A549 (cell line): ENCODE results near the gene APOM. TPM values are rescaled to one million over a fixed set of nuclear protein-coding genes. Genes with fewer than 3 reads are reported as not detected.

Experiments
- ATAC-seq, 2 experiments: fragments of 200-7000 bp in 1 of 2; fragments of >200 bp in 1 of 2; cut with Nextera tagmentation in 1 of 2; cut with Tn5 transposase in 1 of 2; 3 replicates each; pipeline versions ENCODE4 v1.8.0 to v1.9.1; 2018 to 2020; ENCODE audit warnings: mild to moderate bottlenecking in 1 of 2, moderate library complexity in 1 of 2
- CTCF ChIA-PET: fragments of 300-600 bp; sonication (Branson Sonifier 250); formaldehyde crosslinking; extraction: SDS; loops from one replicate; lab custom pipeline; 2021; ENCODE audit warnings: antibody characterized with exemption, inconsistent platforms; lab: Yijun Ruan, JAX
- POLR2A ChIA-PET: fragments of 350-600 bp; formaldehyde crosslinking; extraction: SDS; loops from one replicate; lab custom pipeline; 2021; ENCODE audit warnings: antibody characterized with exemption, inconsistent platforms; lab: Yijun Ruan, JAX
- DNase-seq, 2 experiments: peaks; one replicate each; pipeline versions ENCODE4 v3.0.0 to v3.0.0-alpha.2; 2011 to 2016; ENCODE audit warnings: low read depth in 1 of 2, low spot score in 1 of 2
- FAIRE-seq: peaks from 2 replicates; lab custom pipeline; 2011; peaks lifted over from hg19 to GRCh38; lab: Jason Lieb, UNC
- H3K27ac ChIP-seq, 2 experiments: fragments of >200 bp; sonication (Bioruptor Twin); formaldehyde crosslinking; 3 replicates each; pipeline ENCODE4 v1.5.1; 2016 to 2017
- H3K4me1 ChIP-seq: fragments of >200 bp; sonication (Bioruptor Twin); formaldehyde crosslinking; 3 replicates; pipeline ENCODE4 v1.6.1; 2016
- H3K4me2 ChIP-seq: fragments of >200 bp; sonication (Bioruptor Twin); formaldehyde crosslinking; 3 replicates; pipeline ENCODE4 v1.6.1; 2016
- H3K4me3 ChIP-seq: fragments of >200 bp; sonication (Bioruptor Twin); formaldehyde crosslinking; 3 replicates; pipeline ENCODE4 v1.5.1; 2016
- H3K9me3 ChIP-seq: fragments of >200 bp; sonication (Bioruptor Twin); formaldehyde crosslinking; 3 replicates; pipeline ENCODE4 v1.6.1; 2016
- CBX2 ChIP-seq: fragments of 200-600 bp; sonication (generic); IDR thresholded peaks from 2 replicates; pipeline ENCODE4 v1.6.1; 2016; ENCODE audit warnings: low read depth, mild to moderate bottlenecking, borderline replicate concordance
- CBX8 ChIP-seq: fragments of 200-600 bp; sonication (generic); IDR thresholded peaks from 2 replicates; pipeline ENCODE4 v1.6.1; 2016
- CHD2 ChIP-seq: fragments of 150-350 bp; IDR thresholded peaks from 2 replicates; pipeline ENCODE4 v1.6.1; 2014; ENCODE audit warnings: low read length; ENCODE audit not compliant: partially characterized antibody
- CHD4 ChIP-seq: fragments of 200-600 bp; sonication (generic); IDR thresholded peaks from 2 replicates; pipeline ENCODE4 v1.6.1; 2016; ENCODE audit warnings: antibody characterized with exemption, mild to moderate bottlenecking, borderline replicate concordance
- CTCF ChIP-seq: fragments of >200 bp; sonication (Bioruptor Twin); formaldehyde crosslinking; IDR thresholded peaks from 3 replicates; pipeline ENCODE4 v1.5.1; 2016
- E2F6 ChIP-seq: IDR thresholded peaks from 2 replicates; pipeline ENCODE4 v1.6.1; 2012; ENCODE audit warnings: low read depth, borderline replicate concordance
- ELK1 ChIP-seq: fragments of 150-350 bp; IDR thresholded peaks from 2 replicates; pipeline ENCODE4 v1.6.1; 2014; ENCODE audit warnings: low read depth, mild to moderate bottlenecking, low read length
- FOSL2 ChIP-seq, 2 experiments: fragments of 450-650 bp in 1 of 2; fragments of >200 bp in 1 of 2; sonication (Bioruptor Twin) in 1 of 2; formaldehyde crosslinking; IDR thresholded peaks; 2 replicates each; pipeline versions ENCODE4 v1.5.0 to v1.6.1; 2016 to 2020; ENCODE audit warnings: mild to moderate bottlenecking in 1 of 2, moderate library complexity in 1 of 2
- HES2 ChIP-seq: fragments of >200 bp; sonication (Bioruptor Twin); formaldehyde crosslinking; IDR thresholded peaks from 2 replicates; pipeline ENCODE4 v1.6.1; 2016
- HOXA7 ChIP-seq: fragments of 250-450 bp; sonication (Bioruptor Pico); IDR thresholded peaks from 2 replicates; pipeline ENCODE4 v1.5.0; 2020; ENCODE audit warnings: mild to moderate bottlenecking, moderate library complexity
- HOXB5 ChIP-seq: fragments of 250-450 bp; sonication (Bioruptor Pico); IDR thresholded peaks from 2 replicates; pipeline ENCODE4 v1.5.0; 2020; ENCODE audit warnings: mild to moderate bottlenecking, moderate library complexity
- JUNB ChIP-seq: fragments of >200 bp; sonication (Bioruptor Twin); formaldehyde crosslinking; IDR thresholded peaks from 2 replicates; pipeline ENCODE4 v1.6.1; 2016
- KDM5A ChIP-seq: fragments of 200-600 bp; sonication (generic); IDR thresholded peaks from 2 replicates; pipeline ENCODE4 v1.6.1; 2016; ENCODE audit warnings: antibody characterized with exemption, mild to moderate bottlenecking
- MAZ ChIP-seq: fragments of 150-350 bp; IDR thresholded peaks from 2 replicates; pipeline ENCODE4 v1.6.1; 2014; ENCODE audit warnings: antibody characterized with exemption, low read depth, low read length, borderline replicate concordance
- MYC ChIP-seq: IDR thresholded peaks from 2 replicates; pipeline ENCODE4 v1.6.1; 2012; ENCODE audit warnings: mild to moderate bottlenecking, inconsistent platforms, low read length, improper control_type of control experiment, borderline replicate concordance
- NFE2L2 ChIP-seq: fragments of 150-350 bp; conservative IDR thresholded peaks from 2 replicates; pipeline ENCODE4 v1.6.1; 2014; ENCODE audit warnings: low read length
- PBX3 ChIP-seq: IDR thresholded peaks from 2 replicates; pipeline ENCODE4 v1.6.1; 2012
- POLR2A ChIP-seq: IDR thresholded peaks from 2 replicates; pipeline ENCODE4 v1.6.1; 2012; ENCODE audit warnings: mild to moderate bottlenecking, low read length
- RCOR1 ChIP-seq: fragments of 150-350 bp; IDR thresholded peaks from 2 replicates; pipeline ENCODE4 v1.6.1; 2014; ENCODE audit warnings: antibody characterized with exemption, low read length, low read depth
- RNF2 ChIP-seq: fragments of 200-600 bp; sonication (generic); IDR thresholded peaks from 2 replicates; pipeline ENCODE4 v1.6.1; 2016; ENCODE audit warnings: low read depth, mild to moderate bottlenecking, antibody characterized with exemption, moderate library complexity, borderline replicate concordance
- SMC3 ChIP-seq: fragments of >200 bp; sonication (Bioruptor Twin); formaldehyde crosslinking; IDR thresholded peaks from 3 replicates; pipeline ENCODE4 v1.6.1; 2018; ENCODE audit warnings: inconsistent platforms
- TP53 ChIP-seq: fragments of 250-450 bp; sonication (Bioruptor Pico); IDR thresholded peaks from 2 replicates; pipeline ENCODE4 v1.5.0; 2021; ENCODE audit warnings: mild to moderate bottlenecking, moderate library complexity
- USF2 ChIP-seq: fragments of 450-650 bp; IDR thresholded peaks from 2 replicates; pipeline ENCODE4 v1.6.1; 2014; ENCODE audit warnings: antibody characterized with exemption
- WGBS: methylation state at CpG from one replicate; pipeline ENCODE4 v1.1.6; 2017; ENCODE audit errors: missing lambda C conversion rate; 5-methylcytosine and 5-hydroxymethylcytosine counted together
- polyA plus RNA-seq, 4 experiments: library from polyadenylated mRNA; depleted of rRNA in 3 of 4; stranded (reverse); fragments of >200 nt; fragmentation: RNase III in 1 of 4; extraction: RNeasy Plus Mini Kit Qiagen cat#74134 plus additional on column Dnase treatment in 1 of 4; gene quantifications; 2 replicates in 3 of 4; 3 replicates in 1 of 4; pipeline ENCODE4 v1.2.3, GENCODE V29; 2011 to 2017

The APOM gene
- polyA plus RNA-seq, 2 of the 4 experiments (the other 2 are of a cell fraction), result 1.5 to 2.6 TPM

GRCh38 chr6:31614684-31615578 is 40.8 kb upstream of the APOM start, which contains the start of gene AIF1 (continued):
- no peak for TF ChIP-seq ELK1
- TF ChIP-seq CHD2, result no peak
- TF ChIP-seq HES2, result no peak
- TF ChIP-seq MYC, result no peak

GRCh38 chr6:31615748-31616147 is 39.9 kb upstream of the APOM start:
- H3K4me3 ChIP-seq, result no peak overlapping the region
- H3K4me1 ChIP-seq, result peaks cover 4% of the 10 kb centered on the region; the same call in 2 of the 3 replicates
- no peak overlapping the region for H3K27ac ChIP-seq
- ChIA-PET POLR2A (interaction anchor here (0.5 kb wide), 1 partner anchor 23 kb away, joined by 4 read pairs; no protein-coding TSS in a partner anchor), CTCF (interaction anchor here (0.9 to 2.0 kb wide), 2 partner anchors 17 to 69 kb away, joined by 4 to 5 read pairs; partner anchors contain the start of gene ATP6V1G2)
- TF ChIP-seq KDM5A (no peak), PBX3 (no peak), TP53 (CRISPR knock-in tag) (no peak), FOSL2 (IDR thresholded peaks at IDR 0.05) (no peak), FOSL2 (CRISPR knock-in tag; IDR thresholded peaks at IDR 0.05) (no peak), RNF2 (no peak), NFE2L2 (no peak), SMC3 (no peak), CBX2 (no peak), POLR2A (no peak), USF2 (no peak), CHD4 (no peak), MAZ (no peak), RCOR1 (no peak), HOXB5 (CRISPR knock-in tag) (no peak), CBX8 (no peak), JUNB (no peak), HOXA7 (CRISPR knock-in tag) (no peak), E2F6 (no peak), CTCF (no peak)
- H3K9me3 ChIP-seq, result no peaks in the 10 kb centered on the region
- no peak overlapping the region for H3K4me2 ChIP-seq
- no peak for ATAC-seq
- DNase-seq, result no peak
- no peak for FAIRE-seq
- WGBS, result 78% methylated on average over 7 of the region's 7 CpGs
